Measurements from ENCODE around the gene XRCC3. TPM values are rescaled to one million over a fixed set of nuclear protein-coding genes. Genes with fewer than 3 reads are reported as not detected.
A peak's percentile ranks its signal among the peaks of the same experiment; 100 is the strongest.

Gene XRCC3
- total and polyA plus RNA-seq, 2 experiments from 2014 or later: 20.4 to 72.9 TPM

GRCh38 chr14:103712633-103713247 lies 2.5 kb downstream of the XRCC3 start:
- TF ChIP-seq, protein P1, sequence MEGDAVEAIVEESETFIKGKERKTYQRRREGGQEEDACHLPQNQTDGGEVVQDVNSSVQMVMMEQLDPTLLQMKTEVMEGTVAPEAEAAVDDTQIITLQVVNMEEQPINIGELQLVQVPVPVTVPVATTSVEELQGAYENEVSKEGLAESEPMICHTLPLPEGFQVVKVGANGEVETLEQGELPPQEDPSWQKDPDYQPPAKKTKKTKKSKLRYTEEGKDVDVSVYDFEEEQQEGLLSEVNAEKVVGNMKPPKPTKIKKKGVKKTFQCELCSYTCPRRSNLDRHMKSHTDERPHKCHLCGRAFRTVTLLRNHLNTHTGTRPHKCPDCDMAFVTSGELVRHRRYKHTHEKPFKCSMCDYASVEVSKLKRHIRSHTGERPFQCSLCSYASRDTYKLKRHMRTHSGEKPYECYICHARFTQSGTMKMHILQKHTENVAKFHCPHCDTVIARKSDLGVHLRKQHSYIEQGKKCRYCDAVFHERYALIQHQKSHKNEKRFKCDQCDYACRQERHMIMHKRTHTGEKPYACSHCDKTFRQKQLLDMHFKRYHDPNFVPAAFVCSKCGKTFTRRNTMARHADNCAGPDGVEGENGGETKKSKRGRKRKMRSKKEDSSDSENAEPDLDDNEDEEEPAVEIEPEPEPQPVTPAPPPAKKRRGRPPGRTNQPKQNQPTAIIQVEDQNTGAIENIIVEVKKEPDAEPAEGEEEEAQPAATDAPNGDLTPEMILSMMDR (conservative IDR thresholded peaks at IDR 0.05; ENCODE audit: low read depth in 2 of 2): no peak
- TF ChIP-seq, protein P2, sequence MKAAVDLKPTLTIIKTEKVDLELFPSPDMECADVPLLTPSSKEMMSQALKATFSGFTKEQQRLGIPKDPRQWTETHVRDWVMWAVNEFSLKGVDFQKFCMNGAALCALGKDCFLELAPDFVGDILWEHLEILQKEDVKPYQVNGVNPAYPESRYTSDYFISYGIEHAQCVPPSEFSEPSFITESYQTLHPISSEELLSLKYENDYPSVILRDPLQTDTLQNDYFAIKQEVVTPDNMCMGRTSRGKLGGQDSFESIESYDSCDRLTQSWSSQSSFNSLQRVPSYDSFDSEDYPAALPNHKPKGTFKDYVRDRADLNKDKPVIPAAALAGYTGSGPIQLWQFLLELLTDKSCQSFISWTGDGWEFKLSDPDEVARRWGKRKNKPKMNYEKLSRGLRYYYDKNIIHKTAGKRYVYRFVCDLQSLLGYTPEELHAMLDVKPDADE (IDR thresholded peaks at IDR 0.05): no peak
- TF ChIP-seq STAT1 (IDR thresholded peaks at IDR 0.05; ENCODE audit: unreplicated experiment): no peak
- no peak for TF ChIP-seq NANOG (IDR thresholded peaks at IDR 0.05; ENCODE audit: borderline replicate concordance)
- TF ChIP-seq ZNF114 (CRISPR knock-in tag; IDR thresholded peaks at IDR 0.05): no peak
- TF ChIP-seq, protein P3, sequence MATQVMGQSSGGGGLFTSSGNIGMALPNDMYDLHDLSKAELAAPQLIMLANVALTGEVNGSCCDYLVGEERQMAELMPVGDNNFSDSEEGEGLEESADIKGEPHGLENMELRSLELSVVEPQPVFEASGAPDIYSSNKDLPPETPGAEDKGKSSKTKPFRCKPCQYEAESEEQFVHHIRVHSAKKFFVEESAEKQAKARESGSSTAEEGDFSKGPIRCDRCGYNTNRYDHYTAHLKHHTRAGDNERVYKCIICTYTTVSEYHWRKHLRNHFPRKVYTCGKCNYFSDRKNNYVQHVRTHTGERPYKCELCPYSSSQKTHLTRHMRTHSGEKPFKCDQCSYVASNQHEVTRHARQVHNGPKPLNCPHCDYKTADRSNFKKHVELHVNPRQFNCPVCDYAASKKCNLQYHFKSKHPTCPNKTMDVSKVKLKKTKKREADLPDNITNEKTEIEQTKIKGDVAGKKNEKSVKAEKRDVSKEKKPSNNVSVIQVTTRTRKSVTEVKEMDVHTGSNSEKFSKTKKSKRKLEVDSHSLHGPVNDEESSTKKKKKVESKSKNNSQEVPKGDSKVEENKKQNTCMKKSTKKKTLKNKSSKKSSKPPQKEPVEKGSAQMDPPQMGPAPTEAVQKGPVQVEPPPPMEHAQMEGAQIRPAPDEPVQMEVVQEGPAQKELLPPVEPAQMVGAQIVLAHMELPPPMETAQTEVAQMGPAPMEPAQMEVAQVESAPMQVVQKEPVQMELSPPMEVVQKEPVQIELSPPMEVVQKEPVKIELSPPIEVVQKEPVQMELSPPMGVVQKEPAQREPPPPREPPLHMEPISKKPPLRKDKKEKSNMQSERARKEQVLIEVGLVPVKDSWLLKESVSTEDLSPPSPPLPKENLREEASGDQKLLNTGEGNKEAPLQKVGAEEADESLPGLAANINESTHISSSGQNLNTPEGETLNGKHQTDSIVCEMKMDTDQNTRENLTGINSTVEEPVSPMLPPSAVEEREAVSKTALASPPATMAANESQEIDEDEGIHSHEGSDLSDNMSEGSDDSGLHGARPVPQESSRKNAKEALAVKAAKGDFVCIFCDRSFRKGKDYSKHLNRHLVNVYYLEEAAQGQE (IDR thresholded peaks at IDR 0.05; ENCODE audit: unreplicated experiment): no peak
- TF ChIP-seq CREB1 (CRISPR knock-in tag; IDR thresholded peaks at IDR 0.05; ENCODE audit: low read depth): no peak
- TF ChIP-seq JUNB (IDR thresholded peaks at IDR 0.05; ENCODE audit: unreplicated experiment): no peak
- TF ChIP-seq ZNF462 (CRISPR knock-in tag; IDR thresholded peaks at IDR 0.05): no peak
- no peak for TF ChIP-seq EZH2 (IDR thresholded peaks at IDR 0.05; ENCODE audit: low read depth, unreplicated experiment)
- TF ChIP-seq ZNF331 (CRISPR knock-in tag; IDR thresholded peaks at IDR 0.05; ENCODE audit: low read depth): no peak
- DNase-seq (ENCODE audit: low spot score) (no peak), ATAC-seq (no peak)
- H2AFZ ChIP-seq: no peak overlapping the region
- Mint-ChIP-seq H3K4me3 (peak overlapping the region; percentile 88; the same call in 2 of the 3 replicates), H3K27me3 (ENCODE audit: insufficient read depth, low read depth, poor library complexity) (peaks cover 23% of the 10 kb centered on the region), H3K27ac (peak overlapping the region; percentile 78), H3K36me3 (ENCODE audit: low read depth) (peaks cover 37% of the 10 kb centered on the region), H3K4me1 (peaks cover 39% of the 10 kb centered on the region), H3K9me3 (no peaks in the 10 kb centered on the region)
- no peak overlapping the region for H3K4me3 ChIP-seq
- peaks cover 11% of the 10 kb centered on the region for H3K4me1 ChIP-seq (ENCODE audit: insufficient read depth)
- peaks cover 24% of the 10 kb centered on the region for H4K20me1 ChIP-seq (replicated peaks; ENCODE audit: insufficient read depth)
- H3F3A ChIP-seq (replicated peaks; ENCODE audit: low read depth): peaks cover 20% of the 10 kb centered on the region; the same call in 1 of the 2 replicates
- no peak overlapping the region for H3K4me2 ChIP-seq
- no peaks in the 10 kb centered on the region for H3K27me3 ChIP-seq (ENCODE audit: insufficient read depth)
- H3K36me3 ChIP-seq (ENCODE audit: insufficient read depth): 0 out of 2 replicates have a peak, but pooled peaks cover 5% of the 10 kb centered on the region
- H3K9me2 ChIP-seq (ENCODE audit: insufficient read depth): no peaks in the 10 kb centered on the region
- H3K79me2 ChIP-seq (replicated peaks; ENCODE audit: insufficient read depth): peaks cover 37% of the 10 kb centered on the region
- H3K27ac ChIP-seq (ENCODE audit: low read depth): no peak overlapping the region

All from GM23338 (cell line).